Testis (tissue), 3 donors: ENCODE results near the gene SYDE1. TPM values are rescaled to one million over a fixed set of nuclear protein-coding genes. Genes with fewer than 3 reads are reported as not detected.

Experiments
- DNase-seq: peaks from one replicate; pipeline ENCODE4 v3.0.0-alpha.2; 2019
- H3K27ac ChIP-seq, 2 donors: fragments of 200-600 bp; sonication (generic); one replicate each; pipeline ENCODE4 v1.5.1; 2019
- H3K27me3 ChIP-seq: fragments of 200-600 bp; sonication (generic); one replicate; pipeline ENCODE4 v1.5.1; 2019
- H3K36me3 ChIP-seq: fragments of 200-600 bp; sonication (generic); one replicate; pipeline ENCODE4 v1.5.1; 2017; ENCODE audit warnings: low read depth; ENCODE audit errors: missing control alignments
- H3K4me1 ChIP-seq: fragments of 200-600 bp; sonication (generic); one replicate; pipeline ENCODE4 v1.5.1; 2019
- H3K4me3 ChIP-seq, 2 donors: fragments of 200-600 bp; sonication (generic); one replicate each; pipeline ENCODE4 v1.5.1; 2017 to 2019
- H3K9me3 ChIP-seq: fragments of 200-600 bp; sonication (generic); one replicate; pipeline ENCODE4 v1.5.1; 2017
- POLR2A ChIP-seq: fragments of 450-650 bp; IDR thresholded peaks from one replicate; pipeline ENCODE4 v1.6.1; 2017; ENCODE audit warnings: antibody characterized with exemption, mild to moderate bottlenecking, moderate library complexity
- WGBS, 2 donors: methylation state at CpG; one replicate each; pipeline ENCODE4 v1.1.5; 2018; 5-methylcytosine and 5-hydroxymethylcytosine counted together
- intact Hi-C: fragments of 100-400 bp; cut with DNase I; formaldehyde crosslinking; loops from one replicate; pipeline ENCODE4 v1.15.1; 2023; ENCODE audit warnings: low total_unique reads
- polyA plus RNA-seq: library from polyadenylated mRNA; stranded (reverse); fragments of 350-450 nt; fragmentation: Illumina TruSeq; extraction: RNeasy Lipid Tissue Mini Kit (QIAGEN cat#74804); gene quantifications from one replicate; pipeline ENCODE4 v1.2.3, GENCODE V29; 2014; ENCODE audit warnings: low read depth, low replicate concordance; ENCODE audit not compliant: insufficient read depth
- total RNA-seq, 2 donors: library from RNA; depleted of rRNA; stranded (reverse); fragments of >200 nt; gene quantifications; one replicate each; pipeline ENCODE4 v1.2.3, GENCODE V29; 2016
- TF ChIP-seq, protein P1 (sequence below), 3 experiments: fragments of 450-650 bp in 2 of 3; fragments of 200-600 bp in 1 of 3; sonication (generic) in 1 of 3; IDR thresholded peaks; one replicate each; pipeline ENCODE4 v1.5.1; 2016 to 2019; ENCODE audit warnings: antibody characterized with exemption in 3 of 3, mild to moderate bottlenecking in 2 of 3, moderate library complexity in 1 of 3

SYDE1 gene
- total and polyA plus RNA-seq, 3 donors from 2014 or later, result 6.7 to 12.3 (median 9.3) TPM

DNA sequence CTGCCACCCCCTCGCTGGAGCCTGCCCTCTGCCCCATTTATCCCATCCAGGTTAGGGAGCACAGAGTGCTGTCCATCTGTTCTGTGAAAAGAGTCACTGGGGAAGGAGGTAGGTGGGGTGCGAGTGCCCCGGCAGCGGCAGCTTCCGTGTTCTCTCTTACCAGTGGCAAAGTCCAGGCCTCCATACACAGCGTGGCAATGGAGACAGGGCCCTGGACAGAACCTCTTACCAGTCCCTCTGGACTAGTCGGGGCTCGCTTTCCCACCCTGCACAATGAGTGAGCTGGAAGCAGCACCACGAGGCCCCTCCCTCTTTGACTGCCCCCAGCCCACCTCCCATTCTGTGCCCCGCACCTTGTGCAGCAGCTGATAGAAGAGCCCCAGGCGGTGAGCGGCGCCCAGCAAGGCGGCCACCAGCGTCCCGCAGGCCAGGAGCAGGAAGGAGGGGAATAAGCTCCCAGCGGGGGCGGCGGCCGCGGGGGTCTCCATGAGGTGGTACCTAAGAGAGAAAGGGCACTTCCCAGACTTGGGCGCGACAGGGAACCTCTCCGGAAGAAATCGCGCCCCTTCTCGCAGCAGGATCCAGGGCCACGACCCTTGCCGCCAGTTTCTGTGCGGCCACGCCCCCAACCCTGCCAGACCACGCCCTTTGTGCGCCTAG is 17.5 kb downstream of the SYDE1 start:
- Histone ChIP-seq H3K4me3 (peak overlapping the region; percentile 70 to 89), H3K9me3 (no peaks in the 10 kb centered on the region), H3K27ac (peak overlapping the region; percentile 82 to 96), H3K4me1 (peaks cover 14% of the 10 kb centered on the region), H3K36me3 (no peaks in the 10 kb centered on the region), H3K27me3 (no peaks in the 10 kb centered on the region)
- TF ChIP-seq POLR2A, result no peak
- TF ChIP-seq, protein P1, sequence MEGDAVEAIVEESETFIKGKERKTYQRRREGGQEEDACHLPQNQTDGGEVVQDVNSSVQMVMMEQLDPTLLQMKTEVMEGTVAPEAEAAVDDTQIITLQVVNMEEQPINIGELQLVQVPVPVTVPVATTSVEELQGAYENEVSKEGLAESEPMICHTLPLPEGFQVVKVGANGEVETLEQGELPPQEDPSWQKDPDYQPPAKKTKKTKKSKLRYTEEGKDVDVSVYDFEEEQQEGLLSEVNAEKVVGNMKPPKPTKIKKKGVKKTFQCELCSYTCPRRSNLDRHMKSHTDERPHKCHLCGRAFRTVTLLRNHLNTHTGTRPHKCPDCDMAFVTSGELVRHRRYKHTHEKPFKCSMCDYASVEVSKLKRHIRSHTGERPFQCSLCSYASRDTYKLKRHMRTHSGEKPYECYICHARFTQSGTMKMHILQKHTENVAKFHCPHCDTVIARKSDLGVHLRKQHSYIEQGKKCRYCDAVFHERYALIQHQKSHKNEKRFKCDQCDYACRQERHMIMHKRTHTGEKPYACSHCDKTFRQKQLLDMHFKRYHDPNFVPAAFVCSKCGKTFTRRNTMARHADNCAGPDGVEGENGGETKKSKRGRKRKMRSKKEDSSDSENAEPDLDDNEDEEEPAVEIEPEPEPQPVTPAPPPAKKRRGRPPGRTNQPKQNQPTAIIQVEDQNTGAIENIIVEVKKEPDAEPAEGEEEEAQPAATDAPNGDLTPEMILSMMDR (IDR thresholded peaks at IDR 0.05), result no peak
- intact Hi-C loops, result no loop called here
- WGBS, 2 donors, result 2 to 9% methylated on average over 6 to 23 of the region's 33 CpGs
- DNase-seq, result peak; percentile 42

DNA sequence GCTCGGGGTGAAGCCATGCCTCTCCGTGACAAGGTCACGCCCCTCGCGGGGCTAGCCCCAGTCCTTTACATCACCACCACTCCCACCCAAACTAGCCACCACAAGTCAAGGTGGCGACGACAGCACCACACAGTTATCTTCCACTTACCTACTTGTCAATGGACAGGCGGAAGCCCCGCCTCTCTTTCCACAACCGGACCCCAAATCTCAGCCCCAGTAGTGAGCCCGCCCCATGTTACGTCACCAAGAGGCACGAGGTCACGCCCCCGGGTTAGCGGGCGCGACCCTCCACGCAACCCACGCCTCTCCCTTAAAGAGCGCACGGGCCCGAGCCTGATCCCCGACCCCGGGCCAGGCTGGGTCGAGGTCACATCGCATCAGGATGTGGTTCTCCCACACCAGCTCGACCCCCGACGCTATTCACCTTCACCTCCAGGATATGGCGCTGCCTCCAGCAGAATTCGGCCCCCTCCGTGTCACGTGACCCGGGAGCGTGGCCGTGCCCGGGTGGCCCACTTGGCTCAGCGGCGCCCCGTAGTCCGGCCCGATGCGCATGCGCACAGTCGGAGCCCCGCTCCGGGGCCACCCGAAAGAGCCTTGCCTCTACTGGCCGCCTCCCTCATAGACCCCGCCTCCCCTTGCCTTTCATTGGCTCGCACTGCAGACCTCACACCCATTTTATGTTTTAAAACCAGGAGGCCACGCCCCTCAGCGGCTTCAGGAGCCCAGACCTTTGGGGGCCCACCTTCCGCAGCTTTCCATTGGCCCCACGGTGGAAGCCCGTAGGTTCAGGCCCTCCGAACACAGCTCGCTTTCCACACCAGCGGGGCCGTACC is 18.2 kb downstream of the SYDE1 start:
- WGBS, 2 donors, result 0 to 1% methylated on average over 39 to 61 of the region's 61 CpGs
- DNase-seq, result peak; percentile 99
- H3K27ac ChIP-seq, result peak overlapping the region; percentile 82 to 96
- peak overlapping the region; percentile 70 to 89 for H3K4me3 ChIP-seq
- H3K4me1 ChIP-seq, result peaks cover 14% of the 10 kb centered on the region
- TF ChIP-seq, protein P1 (IDR thresholded peaks at IDR 0.05), result peak in 2 of 3 experiments; percentile 31 to 44
- no peak for TF ChIP-seq POLR2A
- no peaks in the 10 kb centered on the region for H3K36me3 ChIP-seq
- intact Hi-C loops, result no loop called here
- no peaks in the 10 kb centered on the region for H3K9me3 ChIP-seq
- no peaks in the 10 kb centered on the region for H3K27me3 ChIP-seq

DNA sequence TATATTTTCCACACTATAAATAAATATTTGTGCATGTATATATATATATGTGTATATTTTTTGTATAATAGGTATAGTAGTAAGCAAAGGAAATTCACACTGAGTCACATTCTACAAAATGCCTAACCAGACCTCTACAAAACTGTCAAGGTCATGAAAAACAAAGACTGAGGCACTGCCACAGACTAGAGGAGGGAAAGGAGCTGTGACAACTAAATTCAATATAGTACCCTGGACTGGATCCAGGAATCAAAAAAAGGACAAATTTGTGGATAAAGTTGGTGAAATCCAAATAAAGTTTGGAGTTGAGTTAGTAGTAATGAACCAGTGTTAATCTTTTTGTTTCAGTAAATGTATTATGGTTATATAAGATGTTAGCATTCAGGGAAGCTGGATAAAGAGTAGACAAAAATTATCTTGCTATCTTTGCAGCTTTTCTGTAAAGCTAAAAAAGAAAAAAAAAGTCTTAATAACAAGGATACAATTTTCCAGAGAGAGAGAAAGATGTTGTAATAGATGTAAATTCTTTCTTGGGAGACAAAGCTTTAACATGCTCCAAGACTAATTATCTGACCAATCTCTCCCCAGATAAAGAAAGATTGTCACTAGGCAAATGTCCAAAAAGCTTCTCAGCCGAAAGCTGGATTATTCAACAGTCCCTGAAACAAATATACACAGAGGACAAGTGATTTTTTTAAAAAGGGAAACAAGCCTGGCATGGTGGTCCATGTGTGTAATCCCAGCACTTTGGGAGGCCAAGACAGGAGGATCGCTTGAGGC is 19.1 kb downstream of the SYDE1 start:
- H3K27me3 ChIP-seq, result no peaks in the 10 kb centered on the region
- DNase-seq, result no peak
- TF ChIP-seq POLR2A, result no peak
- TF ChIP-seq, protein P1 (IDR thresholded peaks at IDR 0.05), result no peak
- intact Hi-C loops, result no loop called here
- no peaks in the 10 kb centered on the region for H3K9me3 ChIP-seq
- WGBS, 2 donors, result 63 to 66% methylated on average over 2 of the region's 2 CpGs
- H3K4me3 ChIP-seq, result peak overlapping the region; percentile 70 to 89
- peak overlapping the region in 1 of 2 donors; percentile 96 for H3K27ac ChIP-seq
- no peaks in the 10 kb centered on the region for H3K36me3 ChIP-seq
- peaks cover 14% of the 10 kb centered on the region for H3K4me1 ChIP-seq

DNA sequence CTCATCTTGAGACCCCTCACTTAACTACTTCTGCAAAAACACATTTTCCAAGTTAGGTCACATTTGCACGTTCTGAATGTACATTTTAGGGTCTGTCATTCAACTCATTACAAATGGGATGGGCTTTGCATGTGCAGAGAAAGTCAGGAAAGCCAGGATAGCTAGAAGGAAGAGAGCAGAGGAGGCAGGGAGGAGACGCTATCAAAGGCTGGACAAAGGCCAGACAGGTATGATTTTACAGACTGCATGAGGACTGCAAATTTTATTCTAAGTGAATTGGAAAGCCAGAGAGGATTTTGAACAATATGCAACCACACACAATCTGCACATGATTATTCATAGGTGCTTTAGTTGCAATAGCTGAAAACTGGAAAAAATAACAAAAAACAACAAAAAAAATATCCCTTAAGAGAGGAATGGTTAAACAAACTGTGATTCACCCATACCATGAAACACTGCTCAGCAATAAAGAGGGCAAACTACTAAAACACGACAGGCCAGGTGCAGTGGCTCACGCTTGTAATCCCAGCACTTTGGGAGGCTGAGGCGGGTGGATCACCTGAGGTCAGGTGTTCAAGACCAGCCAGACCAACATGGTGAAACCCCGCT is 21.1 kb downstream of the SYDE1 start:
- no peak overlapping the region for H3K27ac ChIP-seq
- peaks cover 14% of the 10 kb centered on the region for H3K4me1 ChIP-seq
- DNase-seq, result no peak
- no peaks in the 10 kb centered on the region for H3K9me3 ChIP-seq
- H3K27me3 ChIP-seq, result no peaks in the 10 kb centered on the region
- WGBS, 2 donors, result 69 to 78% methylated on average over 6 of the region's 6 CpGs
- H3K4me3 ChIP-seq, result no peak overlapping the region
- no peaks in the 10 kb centered on the region for H3K36me3 ChIP-seq
- intact Hi-C loops, result no loop called here
- TF ChIP-seq, protein P1 (IDR thresholded peaks at IDR 0.05), result no peak
- TF ChIP-seq POLR2A, result no peak
